ENCODE results near the gene PLCB4. TPM values are rescaled to one million over a fixed set of nuclear protein-coding genes. Genes with fewer than 3 reads are reported as not detected.

PLCB4 gene
- total RNA-seq, 1 experiment from 2014 or later = 14.9 TPM

DNA sequence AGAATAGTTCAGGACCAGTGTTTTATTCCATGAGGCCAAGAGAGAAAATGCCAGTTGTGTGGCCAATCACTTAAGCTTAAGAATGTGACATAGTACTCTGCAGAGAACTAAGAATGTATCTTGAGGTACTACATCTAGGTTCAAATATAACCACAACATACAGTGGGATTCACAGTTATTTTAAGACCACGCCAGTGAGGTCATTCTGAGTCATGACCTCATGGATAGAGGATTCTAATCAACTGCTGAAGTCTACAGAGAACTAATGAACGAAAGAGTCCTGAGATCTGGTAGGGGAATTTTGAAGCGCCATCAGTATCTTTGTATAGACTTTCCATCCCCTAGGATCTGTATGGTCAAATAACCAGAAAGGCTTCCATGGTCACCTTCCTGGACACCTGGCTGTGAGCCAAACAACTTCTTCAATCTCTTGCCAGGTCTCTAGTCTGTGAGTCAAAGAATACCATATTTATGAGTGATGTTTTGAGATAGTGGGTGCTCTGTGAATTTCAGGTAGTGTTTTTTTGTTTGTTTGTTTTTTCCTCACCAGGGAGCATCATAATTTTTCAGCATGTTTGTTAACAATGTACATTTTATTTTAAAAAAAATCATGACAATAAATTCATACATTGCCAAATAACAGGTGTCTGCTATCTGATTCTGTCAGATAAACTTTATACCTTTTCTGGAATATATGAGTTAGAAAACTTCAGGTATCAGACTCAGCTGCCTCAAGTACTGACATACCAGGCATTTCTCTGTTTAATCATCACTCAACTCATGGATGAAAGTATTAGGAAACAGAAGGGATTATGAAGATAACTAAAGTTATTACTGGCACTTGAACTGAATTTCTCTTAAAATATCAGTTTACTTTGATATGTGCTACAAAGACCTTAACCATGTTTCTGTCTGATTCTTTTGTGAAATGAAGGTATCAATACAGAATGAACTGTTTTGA is 217.9 kb downstream of the PLCB4 start:
- intact Hi-C loops (cut with micrococcal nuclease; ENCODE audit: unreplicated experiment) = no loop called here
- Histone ChIP-seq H3F3A (ENCODE audit: insufficient read depth, low read depth) (no peaks in the 10 kb centered on the region), H3K4me2 (no peak overlapping the region), H3K9me2 (ENCODE audit: insufficient read depth) (0 out of 2 replicates have a peak, but pooled peaks cover 1% of the 10 kb centered on the region), H2AFZ (no peak overlapping the region), H3K27me3 (ENCODE audit: insufficient read depth, low read depth) (no peaks in the 10 kb centered on the region), H3K27ac (no peak overlapping the region), H3K4me1 (replicated peaks; ENCODE audit: insufficient read depth) (no peaks in the 10 kb centered on the region), H3K79me2 (ENCODE audit: low read depth) (no peaks in the 10 kb centered on the region), H4K20me1 (ENCODE audit: insufficient read depth) (no peaks in the 10 kb centered on the region), H3K9me3 (ENCODE audit: insufficient read depth, low read depth) (no peaks in the 10 kb centered on the region), H3K4me3 (no peak overlapping the region), H3K36me3 (ENCODE audit: low read depth) (no peaks in the 10 kb centered on the region)
- POLR2A ChIA-PET (ENCODE audit: unreplicated experiment) = no interaction called here
- BruUV-seq (replicated peaks) = no TSS peak
- CTCF ChIA-PET = no interaction called here
- TF ChIP-seq, protein P1, sequence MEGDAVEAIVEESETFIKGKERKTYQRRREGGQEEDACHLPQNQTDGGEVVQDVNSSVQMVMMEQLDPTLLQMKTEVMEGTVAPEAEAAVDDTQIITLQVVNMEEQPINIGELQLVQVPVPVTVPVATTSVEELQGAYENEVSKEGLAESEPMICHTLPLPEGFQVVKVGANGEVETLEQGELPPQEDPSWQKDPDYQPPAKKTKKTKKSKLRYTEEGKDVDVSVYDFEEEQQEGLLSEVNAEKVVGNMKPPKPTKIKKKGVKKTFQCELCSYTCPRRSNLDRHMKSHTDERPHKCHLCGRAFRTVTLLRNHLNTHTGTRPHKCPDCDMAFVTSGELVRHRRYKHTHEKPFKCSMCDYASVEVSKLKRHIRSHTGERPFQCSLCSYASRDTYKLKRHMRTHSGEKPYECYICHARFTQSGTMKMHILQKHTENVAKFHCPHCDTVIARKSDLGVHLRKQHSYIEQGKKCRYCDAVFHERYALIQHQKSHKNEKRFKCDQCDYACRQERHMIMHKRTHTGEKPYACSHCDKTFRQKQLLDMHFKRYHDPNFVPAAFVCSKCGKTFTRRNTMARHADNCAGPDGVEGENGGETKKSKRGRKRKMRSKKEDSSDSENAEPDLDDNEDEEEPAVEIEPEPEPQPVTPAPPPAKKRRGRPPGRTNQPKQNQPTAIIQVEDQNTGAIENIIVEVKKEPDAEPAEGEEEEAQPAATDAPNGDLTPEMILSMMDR (conservative IDR thresholded peaks at IDR 0.05) = no peak
- TF ChIP-seq EZH2 (IDR thresholded peaks at IDR 0.05; ENCODE audit: low read depth) = no peak
- DNase-seq = no peak

DNA sequence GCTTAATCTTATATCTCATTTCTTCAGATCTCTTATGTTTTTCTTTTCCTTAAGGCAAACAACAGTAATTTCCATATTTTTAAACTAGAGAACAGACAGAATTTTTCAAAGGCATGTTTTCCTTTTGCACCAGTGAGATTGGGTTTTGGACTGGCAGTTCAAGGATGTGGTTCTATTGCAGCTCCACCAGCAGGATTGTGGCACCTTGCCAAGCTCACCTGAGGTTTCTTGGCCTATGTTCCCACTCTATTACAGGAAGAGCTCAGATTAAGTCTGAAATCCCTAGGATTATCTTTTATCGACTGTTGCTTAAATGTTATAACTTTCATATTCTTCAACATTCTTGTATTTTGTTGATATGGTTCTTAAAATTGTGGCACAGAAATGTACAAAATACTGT is 218.9 kb downstream of the PLCB4 start:
- Histone ChIP-seq H3K4me1 (replicated peaks; ENCODE audit: insufficient read depth) (no peaks in the 10 kb centered on the region), H4K20me1 (ENCODE audit: insufficient read depth) (no peaks in the 10 kb centered on the region), H3K4me2 (no peak overlapping the region), H3K36me3 (ENCODE audit: low read depth) (no peaks in the 10 kb centered on the region), H3K9me2 (ENCODE audit: insufficient read depth) (no peaks in the 10 kb centered on the region), H3K27ac (no peak overlapping the region), H3K27me3 (ENCODE audit: insufficient read depth, low read depth) (no peaks in the 10 kb centered on the region), H3K79me2 (ENCODE audit: low read depth) (no peaks in the 10 kb centered on the region), H3K9me3 (ENCODE audit: insufficient read depth, low read depth) (no peaks in the 10 kb centered on the region), H3F3A (ENCODE audit: insufficient read depth, low read depth) (no peaks in the 10 kb centered on the region), H2AFZ (no peak overlapping the region), H3K4me3 (no peak overlapping the region)
- intact Hi-C loops (cut with micrococcal nuclease; ENCODE audit: unreplicated experiment) = no loop called here
- POLR2A ChIA-PET (ENCODE audit: unreplicated experiment) = no interaction called here
- no TSS peak for BruUV-seq (replicated peaks)
- DNase-seq = no peak
- CTCF ChIA-PET = no interaction called here
- TF ChIP-seq, protein P1 (conservative IDR thresholded peaks at IDR 0.05) = no peak
- TF ChIP-seq EZH2 (IDR thresholded peaks at IDR 0.05; ENCODE audit: low read depth) = no peak

- POLR2A ChIA-PET (ENCODE audit: unreplicated experiment) = no interaction called here
- H3K9me2 ChIP-seq (ENCODE audit: insufficient read depth) = no peaks in the 10 kb centered on the region
- DNase-seq = no peak
- H3F3A ChIP-seq (ENCODE audit: insufficient read depth, low read depth) = peaks cover 7% of the 10 kb centered on the region; the same call in 1 of the 2 replicates
- H4K20me1 ChIP-seq (ENCODE audit: insufficient read depth) = no peaks in the 10 kb centered on the region
- no peak overlapping the region for H2AFZ ChIP-seq
- no TSS peak for BruUV-seq (replicated peaks)
- H3K79me2 ChIP-seq (ENCODE audit: low read depth) = no peaks in the 10 kb centered on the region
- CTCF ChIA-PET = interaction anchor here (0.5 kb wide), 1 partner anchor 163 kb away, joined by 4 read pairs; no protein-coding TSS in a partner anchor
- no peaks in the 10 kb centered on the region for H3K36me3 ChIP-seq (ENCODE audit: low read depth)
- TF ChIP-seq, protein P1 (conservative IDR thresholded peaks at IDR 0.05) = no peak
- TF ChIP-seq EZH2 (IDR thresholded peaks at IDR 0.05; ENCODE audit: low read depth) = no peak
- H3K27ac ChIP-seq = no peak overlapping the region
- H3K9me3 ChIP-seq (ENCODE audit: insufficient read depth, low read depth) = no peaks in the 10 kb centered on the region
- H3K4me1 ChIP-seq (replicated peaks; ENCODE audit: insufficient read depth) = peaks cover 17% of the 10 kb centered on the region
- intact Hi-C loops (cut with micrococcal nuclease; ENCODE audit: unreplicated experiment) = no loop called here
- H3K27me3 ChIP-seq (ENCODE audit: insufficient read depth, low read depth) = no peaks in the 10 kb centered on the region
- no peak overlapping the region for H3K4me2 ChIP-seq
- H3K4me3 ChIP-seq = no peak overlapping the region
These were observed 221.4 kb downstream of the PLCB4 start for GRCh38 chr20:9290331-9290730.

Measured in PC-9 (cell line).